ENCODE results near the gene CDC14A.
A peak's percentile ranks its signal among the peaks of the same experiment; 100 is the strongest.

GRCh38 chr1:100459358-100460114 is 107.2 kb downstream of the CDC14A start:
- TF ChIP-seq, protein P1, sequence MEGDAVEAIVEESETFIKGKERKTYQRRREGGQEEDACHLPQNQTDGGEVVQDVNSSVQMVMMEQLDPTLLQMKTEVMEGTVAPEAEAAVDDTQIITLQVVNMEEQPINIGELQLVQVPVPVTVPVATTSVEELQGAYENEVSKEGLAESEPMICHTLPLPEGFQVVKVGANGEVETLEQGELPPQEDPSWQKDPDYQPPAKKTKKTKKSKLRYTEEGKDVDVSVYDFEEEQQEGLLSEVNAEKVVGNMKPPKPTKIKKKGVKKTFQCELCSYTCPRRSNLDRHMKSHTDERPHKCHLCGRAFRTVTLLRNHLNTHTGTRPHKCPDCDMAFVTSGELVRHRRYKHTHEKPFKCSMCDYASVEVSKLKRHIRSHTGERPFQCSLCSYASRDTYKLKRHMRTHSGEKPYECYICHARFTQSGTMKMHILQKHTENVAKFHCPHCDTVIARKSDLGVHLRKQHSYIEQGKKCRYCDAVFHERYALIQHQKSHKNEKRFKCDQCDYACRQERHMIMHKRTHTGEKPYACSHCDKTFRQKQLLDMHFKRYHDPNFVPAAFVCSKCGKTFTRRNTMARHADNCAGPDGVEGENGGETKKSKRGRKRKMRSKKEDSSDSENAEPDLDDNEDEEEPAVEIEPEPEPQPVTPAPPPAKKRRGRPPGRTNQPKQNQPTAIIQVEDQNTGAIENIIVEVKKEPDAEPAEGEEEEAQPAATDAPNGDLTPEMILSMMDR (conservative IDR thresholded peaks at IDR 0.05; ENCODE audit: low read depth, low read length), result peak; percentile 94
- TF ChIP-seq EZH2 (IDR thresholded peaks at IDR 0.05; ENCODE audit: low read length, unreplicated experiment) (no peak), EZH2phosphoT487 (IDR thresholded peaks at IDR 0.05; ENCODE audit: borderline replicate concordance, low read length) (no peak)
